HepG2 (cell line): Measurements from ENCODE around the gene IGF2BP1. TPM values are rescaled to one million over a fixed set of nuclear protein-coding genes. Genes with fewer than 3 reads are reported as not detected.

ENCODE experiments used
- ATAC-seq: fragments of 200-7000 bp; cut with Tn5 transposase; 3 replicates; pipeline ENCODE4 v1.9.1; 2020; ENCODE audit warnings: mild to moderate bottlenecking, moderate library complexity
- BruUV-seq: library from RNA; stranded (reverse); fragments of 400-500 nt; replicated peaks from 2 replicates; lab custom pipeline; 2021; lab: Mats Ljungman, UMichigan
- CTCF ChIA-PET: fragments of 300-600 bp; formaldehyde crosslinking; extraction: SDS; loops from one replicate; lab custom pipeline; 2021; ENCODE audit warnings: low total read pairs, inconsistent platforms, low intra/inter-chr PET ratio; lab: Yijun Ruan, JAX
- POLR2A ChIA-PET: fragments of 350-600 bp; sonication (Branson Sonifier 250); formaldehyde crosslinking; loops from one replicate; lab custom pipeline; 2020; ENCODE audit warnings: antibody characterized with exemption, inconsistent platforms; lab: Yijun Ruan, JAX
- DNase-seq: peaks from one replicate; pipeline ENCODE4 v3.0.0-alpha.2; 2015; ENCODE audit warnings: low spot score
- FAIRE-seq: peaks from 3 replicates; lab custom pipeline; 2011; peaks lifted over from hg19 to GRCh38; lab: Jason Lieb, UNC
- H2AFZ ChIP-seq: one replicate; pipeline ENCODE4 v1.6.1; 2011; ENCODE audit warnings: low read length, inconsistent platforms
- H3K27ac ChIP-seq: fragments of 300-600 bp; 3 replicates; pipeline ENCODE4 v1.8.0; 2011; ENCODE audit warnings: mixed run types, mild to moderate bottlenecking, mixed read lengths, low read length, inconsistent platforms; ENCODE audit not compliant: insufficient read depth; ENCODE audit errors: extremely low read length
- H3K27me3 ChIP-seq, 2 experiments: fragments of 200-600 bp in 1 of 2; 2 replicates in 1 of 2; 3 replicates in 1 of 2; pipeline versions ENCODE4 v1.6.0 to v1.8.0; 2011; ENCODE audit warnings: low read length in 2 of 2, mild to moderate bottlenecking in 2 of 2, moderate library complexity in 2 of 2, inconsistent platforms in 1 of 2; ENCODE audit not compliant: insufficient read depth in 2 of 2, control insufficient read depth in 1 of 2
- H3K36me3 ChIP-seq, 2 experiments: fragments of 200-600 bp in 1 of 2; replicated peaks in 1 of 2; 2 replicates in 1 of 2; 3 replicates in 1 of 2; pipeline versions ENCODE4 v1.5.1 to v1.8.0; 2011; ENCODE audit warnings: low read length in 2 of 2, inconsistent platforms in 1 of 2; ENCODE audit not compliant: insufficient read depth in 2 of 2, control insufficient read depth in 1 of 2
- H3K4me1 ChIP-seq: 2 replicates; pipeline ENCODE4 v1.5.1; 2012; ENCODE audit warnings: low read length, inconsistent platforms; ENCODE audit not compliant: insufficient read depth
- H3K4me2 ChIP-seq: 2 replicates; pipeline ENCODE4 v1.6.0; 2011; ENCODE audit warnings: low read depth, low read length, inconsistent platforms
- H3K4me3 ChIP-seq, 3 experiments: fragments of 200-600 bp in 1 of 3; sonication (generic), shearing (Covaris generic) in 1 of 3; replicated peaks in 1 of 3; 2 replicates each; pipeline ENCODE4 v1.5.1; 2011 to 2016; ENCODE audit warnings: low read length in 3 of 3, inconsistent platforms in 2 of 3, low read depth in 2 of 3, mild to moderate bottlenecking in 2 of 3, control low read depth in 1 of 3, mixed read lengths in 1 of 3; ENCODE audit not compliant: insufficient read depth in 1 of 3
- H3K79me2 ChIP-seq: one replicate; pipeline ENCODE4 v1.6.1; 2011; ENCODE audit warnings: low read length, inconsistent platforms; ENCODE audit not compliant: insufficient read depth
- H3K9ac ChIP-seq: 2 replicates; pipeline ENCODE4 v1.6.0; 2011; ENCODE audit warnings: mild to moderate bottlenecking, low read depth, low read length, inconsistent platforms; ENCODE audit not compliant: insufficient read depth
- H3K9me3 ChIP-seq: 2 replicates; pipeline ENCODE4 v1.5.1; 2012; ENCODE audit warnings: mild to moderate bottlenecking, low read length
- H4K20me1 ChIP-seq: 2 replicates; pipeline ENCODE4 v1.6.0; 2011; ENCODE audit warnings: inconsistent platforms, mild to moderate bottlenecking, low read length, moderate library complexity; ENCODE audit not compliant: insufficient read depth
- BCLAF1 ChIP-seq: fragments of 450-650 bp; IDR thresholded peaks from 2 replicates; pipeline ENCODE4 v1.6.1; 2017; ENCODE audit warnings: mild to moderate bottlenecking
- DMTF1 ChIP-seq: sonication (generic); formaldehyde crosslinking; IDR thresholded peaks from 2 replicates; pipeline ENCODE4 v1.4.0; 2020; ENCODE audit warnings: mild to moderate bottlenecking, missing genetic modification reagents
- POLR2G ChIP-seq: fragments of 200-400 bp; formaldehyde crosslinking; IDR thresholded peaks from 2 replicates; pipeline ENCODE4 v1.6.1; 2018; ENCODE audit warnings: mild to moderate bottlenecking, low read depth, low read length, moderate library complexity
- RBM22 ChIP-seq: fragments of 200-400 bp; formaldehyde crosslinking; optimal IDR thresholded peaks from 2 replicates; pipeline ENCODE3; 2017; ENCODE audit warnings: mild to moderate bottlenecking, low read length, moderate library complexity
- WGBS: methylation state at CpG from one replicate; pipeline ENCODE4 v1.1.6; 2017; ENCODE audit warnings: low lambda C conversion rate; 5-methylcytosine and 5-hydroxymethylcytosine counted together
- in situ Hi-C: cut with HindIII; loops from 2 replicates; pipeline ENCODE4 v1.10.0; 2017; ENCODE audit warnings: low pct_unique_long_range_greater_than_20kb; ENCODE audit not compliant: extremely low pct_ligation_motif_present
- intact Hi-C: fragments of 100-400 bp; cut with micrococcal nuclease; formaldehyde crosslinking; loops from one replicate; pipeline ENCODE4 v1.10.0; 2022; ENCODE audit not compliant: unreplicated experiment
- polyA plus RNA-seq, 8 experiments: library from polyadenylated mRNA; depleted of rRNA in 3 of 8; stranded (reverse) in 7 of 8; unstranded in 1 of 8; fragments of >200 nt; fragmentation: Illumina TruSeq in 4 of 8; extraction: Trizol in 4 of 8; gene quantifications; 2 replicates each; pipeline versions ENCODE4 v1.2.1 to v1.2.3, GENCODE V29; 2011 to 2016; ENCODE audit warnings: low read depth in 4 of 8, missing spikeins in 1 of 8, mixed read lengths in 1 of 8; ENCODE audit not compliant: insufficient read depth in 1 of 8
- total RNA-seq, 5 experiments: library from RNA; depleted of rRNA; stranded (reverse); fragments of >200 nt; fragmentation: Illumina TruSeq; extraction: Trizol; gene quantifications; 2 replicates each; pipeline ENCODE4 v1.2.3, GENCODE V29; 2016; ENCODE audit warnings: low read depth in 1 of 5
- TF ChIP-seq, protein P1 (sequence below): sonication (generic); formaldehyde crosslinking; IDR thresholded peaks from 2 replicates; pipeline ENCODE4 v1.4.0; 2020; ENCODE audit warnings: missing genetic modification reagents
- TF ChIP-seq, protein P2 (sequence below): sonication (generic); formaldehyde crosslinking; IDR thresholded peaks from 2 replicates; pipeline ENCODE4 v1.4.0; 2020; ENCODE audit warnings: missing genetic modification reagents, borderline replicate concordance

The IGF2BP1 gene
- total and polyA plus RNA-seq, 2 of the 13 experiments (the other 11 are each of a cell fraction or from before 2014, with no cell fraction given) = 29.7 to 75.1 TPM

DNA sequence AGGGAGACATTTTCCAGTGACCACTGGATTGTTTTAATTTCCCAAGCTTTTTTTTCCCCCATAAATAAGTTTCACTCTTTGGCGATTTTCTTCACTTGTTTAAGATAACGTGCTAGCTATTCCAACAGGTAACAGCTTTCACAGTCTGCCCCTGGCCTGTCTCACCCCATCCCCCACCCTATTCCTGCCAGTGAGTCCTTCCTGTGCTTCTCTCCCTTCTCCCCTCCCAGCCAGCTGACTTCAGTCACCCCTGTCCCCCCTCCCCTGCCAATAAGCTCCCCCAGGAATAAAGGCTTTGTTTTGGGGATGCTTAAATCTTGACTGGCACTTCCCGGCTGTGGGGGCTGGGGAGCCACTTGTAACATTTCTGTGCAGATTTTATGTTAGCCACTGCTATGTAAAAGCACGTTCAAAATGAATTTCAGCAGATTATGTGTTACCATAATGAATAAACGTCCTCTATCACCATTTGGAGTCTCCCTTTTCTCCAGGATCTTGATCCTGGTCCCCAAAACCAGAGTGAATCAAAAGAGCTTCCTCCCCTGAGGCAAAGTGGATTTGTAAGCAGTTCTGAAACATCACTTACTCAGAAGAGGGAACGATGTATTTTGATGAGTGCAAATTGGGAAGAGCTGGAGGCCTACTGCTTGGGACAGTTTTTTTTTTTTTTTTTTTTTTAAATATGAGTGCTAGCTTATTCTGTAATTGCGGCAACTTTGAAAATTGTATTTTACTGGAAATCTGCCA, 58.2 kb downstream of the IGF2BP1 start:
- ChIA-PET POLR2A (interaction anchor here (0.7 to 1.7 kb wide), 2 partner anchors 12 to 136 kb away, joined by 3 to 4 read pairs; no protein-coding TSS in a partner anchor), CTCF (no interaction called here)
- H3K79me2 ChIP-seq = no peaks in the 10 kb centered on the region
- intact Hi-C loops (no loop called here), in situ Hi-C loops (no loop called here)
- ATAC-seq (no peak), DNase-seq (no peak), FAIRE-seq (no peak)
- H3K9me3 ChIP-seq = no peaks in the 10 kb centered on the region
- H3K27me3 ChIP-seq = no peaks in the 10 kb centered on the region
- no peak overlapping the region for H3K4me2 ChIP-seq
- no peak overlapping the region for H3K4me3 ChIP-seq
- TF ChIP-seq, protein P1, sequence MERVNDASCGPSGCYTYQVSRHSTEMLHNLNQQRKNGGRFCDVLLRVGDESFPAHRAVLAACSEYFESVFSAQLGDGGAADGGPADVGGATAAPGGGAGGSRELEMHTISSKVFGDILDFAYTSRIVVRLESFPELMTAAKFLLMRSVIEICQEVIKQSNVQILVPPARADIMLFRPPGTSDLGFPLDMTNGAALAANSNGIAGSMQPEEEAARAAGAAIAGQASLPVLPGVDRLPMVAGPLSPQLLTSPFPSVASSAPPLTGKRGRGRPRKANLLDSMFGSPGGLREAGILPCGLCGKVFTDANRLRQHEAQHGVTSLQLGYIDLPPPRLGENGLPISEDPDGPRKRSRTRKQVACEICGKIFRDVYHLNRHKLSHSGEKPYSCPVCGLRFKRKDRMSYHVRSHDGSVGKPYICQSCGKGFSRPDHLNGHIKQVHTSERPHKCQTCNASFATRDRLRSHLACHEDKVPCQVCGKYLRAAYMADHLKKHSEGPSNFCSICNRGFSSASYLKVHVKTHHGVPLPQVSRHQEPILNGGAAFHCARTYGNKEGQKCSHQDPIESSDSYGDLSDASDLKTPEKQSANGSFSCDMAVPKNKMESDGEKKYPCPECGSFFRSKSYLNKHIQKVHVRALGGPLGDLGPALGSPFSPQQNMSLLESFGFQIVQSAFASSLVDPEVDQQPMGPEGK (CRISPR knock-in tag) = peak; percentile 24; the same call in 1 of the 2 replicates
- TF ChIP-seq DMTF1 (no peak), RBM22 (peak; percentile 92), BCLAF1 (no peak), POLR2G (peak; percentile 54; the same call in 1 of the 2 replicates)
- TF ChIP-seq, protein P2, sequence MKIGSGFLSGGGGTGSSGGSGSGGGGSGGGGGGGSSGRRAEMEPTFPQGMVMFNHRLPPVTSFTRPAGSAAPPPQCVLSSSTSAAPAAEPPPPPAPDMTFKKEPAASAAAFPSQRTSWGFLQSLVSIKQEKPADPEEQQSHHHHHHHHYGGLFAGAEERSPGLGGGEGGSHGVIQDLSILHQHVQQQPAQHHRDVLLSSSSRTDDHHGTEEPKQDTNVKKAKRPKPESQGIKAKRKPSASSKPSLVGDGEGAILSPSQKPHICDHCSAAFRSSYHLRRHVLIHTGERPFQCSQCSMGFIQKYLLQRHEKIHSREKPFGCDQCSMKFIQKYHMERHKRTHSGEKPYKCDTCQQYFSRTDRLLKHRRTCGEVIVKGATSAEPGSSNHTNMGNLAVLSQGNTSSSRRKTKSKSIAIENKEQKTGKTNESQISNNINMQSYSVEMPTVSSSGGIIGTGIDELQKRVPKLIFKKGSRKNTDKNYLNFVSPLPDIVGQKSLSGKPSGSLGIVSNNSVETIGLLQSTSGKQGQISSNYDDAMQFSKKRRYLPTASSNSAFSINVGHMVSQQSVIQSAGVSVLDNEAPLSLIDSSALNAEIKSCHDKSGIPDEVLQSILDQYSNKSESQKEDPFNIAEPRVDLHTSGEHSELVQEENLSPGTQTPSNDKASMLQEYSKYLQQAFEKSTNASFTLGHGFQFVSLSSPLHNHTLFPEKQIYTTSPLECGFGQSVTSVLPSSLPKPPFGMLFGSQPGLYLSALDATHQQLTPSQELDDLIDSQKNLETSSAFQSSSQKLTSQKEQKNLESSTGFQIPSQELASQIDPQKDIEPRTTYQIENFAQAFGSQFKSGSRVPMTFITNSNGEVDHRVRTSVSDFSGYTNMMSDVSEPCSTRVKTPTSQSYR (CRISPR knock-in tag) = 0 out of 2 replicates have a peak, but pooled peaks have one; percentile 13
- no peaks in the 10 kb centered on the region for H4K20me1 ChIP-seq
- H3K9ac ChIP-seq = no peak overlapping the region
- H3K27ac ChIP-seq = no peak overlapping the region
- H3K36me3 ChIP-seq = peaks cover 11 to 44% of the 10 kb centered on the region in 2 experiments
- BruUV-seq = no TSS peak
- no peaks in the 10 kb centered on the region for H3K4me1 ChIP-seq
- no peak overlapping the region for H2AFZ ChIP-seq
- WGBS = 92% methylated on average over 7 of the region's 7 CpGs
